D721Med (cell line): ENCODE data around the gene PROM2.

Experiments used
- DNase-seq: peaks from one replicate; pipeline ENCODE4 v3.0.0; 2011; ENCODE audit warnings: low spot score; ENCODE audit not compliant: insufficient read length
- FAIRE-seq: peaks from 2 replicates; lab custom pipeline; 2011; peaks lifted over from hg19 to GRCh38; lab: Jason Lieb, UNC
- TF ChIP-seq, protein P1 (sequence below): IDR thresholded peaks from 2 replicates; pipeline ENCODE4 v1.5.1; 2012; ENCODE audit warnings: mild to moderate bottlenecking, control low read depth; ENCODE audit not compliant: insufficient read depth; ENCODE audit errors: missing control alignments

Gene PROM2

DNA sequence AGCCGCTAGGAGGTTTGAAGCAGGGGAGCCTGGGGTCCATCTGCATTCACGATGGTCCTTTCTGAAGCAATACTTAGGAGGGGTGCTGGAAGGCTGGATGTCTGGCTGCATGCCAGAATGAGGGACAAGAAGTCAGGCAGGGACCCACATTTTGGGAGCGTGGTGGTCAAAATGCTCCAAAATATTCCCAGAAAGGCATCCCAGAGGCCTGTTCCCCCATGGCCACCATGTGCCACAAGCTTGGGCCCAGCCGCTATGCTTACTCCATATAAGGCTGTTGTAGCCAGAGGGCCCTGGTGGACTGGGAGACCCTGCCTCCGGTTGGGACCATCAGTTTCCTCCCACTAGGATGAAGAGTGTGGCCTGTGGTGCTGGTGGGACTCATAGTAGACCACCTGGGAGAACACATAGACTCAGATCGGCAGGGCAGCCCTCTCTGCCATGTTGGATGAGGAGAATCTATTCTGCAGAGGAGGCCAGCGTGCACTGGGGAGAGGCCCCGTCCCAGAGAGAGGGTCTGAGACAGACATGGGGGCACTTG lies 3.6 kb upstream of the PROM2 start:
- TF ChIP-seq, protein P1, sequence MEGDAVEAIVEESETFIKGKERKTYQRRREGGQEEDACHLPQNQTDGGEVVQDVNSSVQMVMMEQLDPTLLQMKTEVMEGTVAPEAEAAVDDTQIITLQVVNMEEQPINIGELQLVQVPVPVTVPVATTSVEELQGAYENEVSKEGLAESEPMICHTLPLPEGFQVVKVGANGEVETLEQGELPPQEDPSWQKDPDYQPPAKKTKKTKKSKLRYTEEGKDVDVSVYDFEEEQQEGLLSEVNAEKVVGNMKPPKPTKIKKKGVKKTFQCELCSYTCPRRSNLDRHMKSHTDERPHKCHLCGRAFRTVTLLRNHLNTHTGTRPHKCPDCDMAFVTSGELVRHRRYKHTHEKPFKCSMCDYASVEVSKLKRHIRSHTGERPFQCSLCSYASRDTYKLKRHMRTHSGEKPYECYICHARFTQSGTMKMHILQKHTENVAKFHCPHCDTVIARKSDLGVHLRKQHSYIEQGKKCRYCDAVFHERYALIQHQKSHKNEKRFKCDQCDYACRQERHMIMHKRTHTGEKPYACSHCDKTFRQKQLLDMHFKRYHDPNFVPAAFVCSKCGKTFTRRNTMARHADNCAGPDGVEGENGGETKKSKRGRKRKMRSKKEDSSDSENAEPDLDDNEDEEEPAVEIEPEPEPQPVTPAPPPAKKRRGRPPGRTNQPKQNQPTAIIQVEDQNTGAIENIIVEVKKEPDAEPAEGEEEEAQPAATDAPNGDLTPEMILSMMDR: no peak
- FAIRE-seq: no peak
- no peak for DNase-seq

DNA sequence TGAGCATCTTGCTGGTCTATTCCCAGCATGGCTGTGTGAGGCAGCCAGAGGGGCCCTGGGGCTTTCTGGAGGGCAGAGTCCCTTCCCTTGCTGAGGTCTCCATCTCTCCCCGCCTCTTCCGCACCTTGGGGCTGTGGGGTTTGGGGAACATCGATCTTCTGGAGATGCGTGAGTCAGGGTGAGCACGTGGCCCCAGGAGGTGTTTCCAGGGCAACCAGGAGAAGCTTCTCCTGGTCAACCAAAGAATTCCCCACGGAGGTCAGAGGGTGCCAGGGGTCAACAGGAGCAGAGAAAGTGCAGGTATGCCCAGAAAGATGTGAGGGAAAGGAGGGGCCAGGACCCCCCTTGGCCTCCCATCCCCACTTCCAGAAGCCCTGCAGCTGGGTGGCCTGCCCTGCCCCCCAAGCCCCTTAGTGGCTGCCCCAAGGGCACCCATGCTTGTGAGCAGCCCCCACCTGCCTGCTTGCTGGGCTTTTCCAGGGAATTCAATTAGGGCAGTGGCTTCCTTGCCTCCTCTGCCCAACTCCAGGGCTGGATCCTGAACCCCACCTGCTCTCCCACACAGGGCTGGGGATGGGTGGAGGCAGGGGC lies 2.8 kb upstream of the PROM2 start:
- DNase-seq (no peak), FAIRE-seq (no peak)
- TF ChIP-seq, protein P1: no peak

DNA sequence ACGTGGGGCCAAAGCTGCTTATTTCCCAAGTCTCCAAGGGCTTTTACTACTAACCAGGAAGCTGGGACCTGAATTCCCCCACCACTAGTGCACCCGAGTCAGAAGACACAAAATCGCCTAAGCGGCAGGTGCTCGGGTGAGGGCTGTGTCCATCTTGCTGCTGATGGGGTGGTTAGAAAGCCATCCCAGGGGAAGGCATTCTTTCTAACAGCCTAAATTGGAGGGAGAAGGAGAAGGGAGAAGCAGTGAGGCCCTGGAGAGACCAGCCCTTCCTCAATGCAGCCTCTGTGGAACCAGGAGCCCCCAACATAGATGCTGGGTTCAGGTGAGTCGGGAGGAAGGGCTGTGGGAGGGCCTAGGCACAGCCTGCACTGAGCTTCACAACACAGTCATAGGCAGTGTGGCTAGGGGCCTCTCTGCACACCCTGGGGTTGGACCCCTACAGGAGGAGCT lies 1.9 kb upstream of the PROM2 start:
- FAIRE-seq (no peak), DNase-seq (no peak)
- TF ChIP-seq, protein P1: no peak

DNA sequence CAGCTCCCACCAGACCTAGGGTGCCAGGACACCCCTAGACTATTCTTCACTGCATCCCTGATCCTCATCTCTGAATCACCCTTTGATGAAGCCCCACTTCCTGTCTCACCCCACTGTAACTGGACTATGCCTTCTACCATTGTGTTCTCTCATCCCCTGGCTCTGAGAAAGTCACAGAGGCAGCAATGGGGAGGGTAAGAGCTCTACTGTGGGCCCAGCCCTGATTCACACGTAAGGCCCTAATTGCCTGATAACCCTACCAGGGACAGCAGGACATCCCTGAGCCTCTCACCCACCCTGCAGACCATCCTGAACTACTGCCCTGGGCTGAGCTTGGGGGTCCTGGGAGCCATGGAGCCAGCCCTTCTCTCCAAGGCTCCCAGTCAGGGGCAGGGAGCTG lies 1.5 kb upstream of the PROM2 start:
- DNase-seq: no peak
- TF ChIP-seq, protein P1: no peak
- FAIRE-seq: no peak

DNA sequence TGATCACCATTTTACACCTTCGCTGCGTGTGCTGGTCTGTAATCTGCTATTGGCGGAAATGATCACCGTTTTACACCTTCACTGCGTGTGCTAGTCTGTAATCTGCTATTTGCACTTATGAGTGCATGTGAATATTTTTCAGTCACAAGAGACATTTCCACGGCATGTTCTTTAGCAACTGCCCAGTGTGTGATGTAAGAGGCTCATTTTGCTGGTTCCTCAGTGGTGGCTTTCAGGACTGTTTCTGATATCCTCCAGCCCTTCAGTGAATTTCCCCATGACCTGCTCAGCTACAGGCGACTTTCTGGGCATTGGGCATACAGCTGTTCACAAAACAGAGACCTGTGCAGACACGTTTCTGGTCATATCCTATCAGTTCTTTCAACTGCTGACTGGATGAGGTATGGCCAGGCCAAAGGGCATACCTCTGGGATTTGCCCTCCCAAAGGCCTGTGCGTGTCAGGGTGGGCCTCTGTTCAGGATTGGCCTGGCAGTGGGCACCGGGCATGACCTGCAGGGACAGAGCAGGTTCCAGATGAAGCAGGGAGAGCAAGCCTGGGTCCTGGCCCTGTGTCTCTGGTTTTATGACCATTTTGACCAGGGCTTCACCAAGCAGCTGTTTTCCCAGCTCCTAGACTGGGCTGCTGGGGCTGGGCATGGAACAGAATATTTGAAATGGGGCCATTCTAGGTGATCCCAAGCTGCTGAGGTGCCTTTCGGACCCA lies 521 bp upstream of the PROM2 start:
- FAIRE-seq: no peak
- TF ChIP-seq, protein P1: no peak
- no peak for DNase-seq

DNA sequence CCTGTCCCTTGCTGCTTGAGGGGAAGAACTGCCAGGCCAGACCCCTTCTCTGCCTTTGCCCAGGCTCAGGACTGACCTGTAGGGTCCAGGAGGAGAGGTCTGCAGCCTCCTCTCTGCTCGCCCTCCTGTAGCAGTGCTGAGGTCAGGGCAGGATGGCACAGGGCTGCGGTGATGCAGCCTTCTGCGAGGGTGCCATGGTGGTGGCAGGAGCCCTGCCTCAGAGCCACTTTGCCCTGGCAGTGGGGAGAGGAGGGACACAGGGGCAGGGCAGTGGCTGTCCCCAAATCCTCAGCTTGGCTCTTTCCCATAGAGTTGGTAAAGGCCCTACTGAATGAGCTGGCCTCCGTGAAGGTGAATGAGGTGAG lies 884 bp downstream of the PROM2 start:
- FAIRE-seq (no peak), DNase-seq (no peak)
- TF ChIP-seq, protein P1: no peak

DNA sequence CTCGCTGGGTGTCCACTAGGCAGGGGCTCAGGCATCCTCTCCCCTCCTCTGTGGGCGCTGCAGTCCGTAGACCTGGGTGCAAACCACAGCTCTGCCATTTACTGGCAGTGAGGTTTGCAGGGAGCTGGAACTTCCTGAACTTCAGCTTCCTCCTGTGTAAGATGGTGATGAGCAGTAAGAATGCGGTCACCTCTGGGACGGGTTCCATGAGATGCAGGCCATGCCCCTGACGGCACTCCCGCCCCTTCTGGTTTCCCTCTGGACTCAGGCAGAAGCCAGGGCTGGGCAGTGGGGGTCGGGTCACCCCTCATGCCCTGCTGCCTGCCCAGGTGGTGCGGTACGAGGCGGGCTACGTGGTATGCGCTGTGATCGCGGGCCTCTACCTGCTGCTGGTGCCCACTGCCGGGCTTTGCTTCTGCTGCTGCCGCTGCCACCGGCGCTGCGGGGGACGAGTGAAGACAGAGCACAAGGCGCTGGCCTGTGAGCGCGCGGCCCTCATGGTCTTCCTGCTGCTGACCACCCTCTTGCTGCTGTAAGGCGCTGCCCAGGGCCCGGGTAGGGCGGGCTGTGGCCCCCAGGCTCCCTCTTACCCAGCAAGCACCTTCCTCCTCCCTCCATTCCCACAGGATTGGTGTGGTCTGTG lies 1.5 kb downstream of the PROM2 start:
- TF ChIP-seq, protein P1: no peak
- DNase-seq: no peak
- no peak for FAIRE-seq
